ENCODE measurements around the gene ZNF830. TPM values are rescaled to one million over a fixed set of nuclear protein-coding genes. Genes with fewer than 3 reads are reported as not detected.

ZNF830 gene
- total and polyA plus RNA-seq, 10 of the 15 experiments (the other 5 are each of a cell fraction or from before 2014, with no cell fraction given) = 9.7 to 18.5 (median 15.1) TPM

DNA sequence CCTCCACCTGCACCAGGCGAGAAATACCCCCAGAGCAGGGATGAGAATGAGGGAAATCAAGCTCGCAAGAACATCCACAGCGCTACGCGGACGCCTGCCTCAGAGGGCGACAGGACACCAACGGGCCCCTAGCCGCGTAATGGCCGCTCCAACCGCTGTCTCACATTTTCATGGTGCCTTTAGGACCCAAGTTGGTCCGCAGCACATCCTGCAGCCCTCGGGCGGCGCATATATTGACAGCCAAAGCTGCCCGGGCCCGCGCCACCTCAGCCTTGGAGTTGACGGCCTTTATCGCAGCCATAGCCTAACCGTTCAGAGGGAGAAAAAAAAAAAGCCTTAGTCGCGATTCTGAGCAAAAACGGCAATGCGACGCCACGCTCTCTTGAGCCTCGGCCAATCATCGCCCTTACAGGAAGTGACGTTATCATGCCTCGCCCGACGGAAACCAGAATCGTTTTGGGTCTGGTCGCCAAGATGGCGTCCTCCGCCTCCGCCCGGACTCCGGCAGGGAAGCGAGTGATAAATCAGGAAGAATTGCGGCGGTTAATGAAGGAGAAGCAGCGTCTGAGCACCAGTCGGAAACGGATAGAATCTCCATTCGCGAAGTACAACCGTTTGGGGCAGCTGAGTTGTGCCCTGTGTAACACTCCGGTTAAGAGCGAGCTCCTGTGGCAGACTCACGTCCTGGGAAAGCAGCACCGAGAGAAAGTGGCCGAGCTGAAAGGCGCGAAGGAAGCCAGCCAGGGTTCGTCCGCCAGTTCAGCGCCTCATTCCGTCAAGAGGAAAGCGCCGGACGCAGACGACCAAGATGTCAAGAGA lies at the start of gene ZNF830, which contains the start of gene CCT6B (continued):
- TF ChIP-seq IKZF1 (conservative IDR thresholded peaks at IDR 0.05) (peak; percentile 37; the same call in 1 of the 2 replicates), SUZ12 (IDR thresholded peaks at IDR 0.05; ENCODE audit: unreplicated experiment) (no peak), ATF7 (IDR thresholded peaks at IDR 0.05; ENCODE audit: low read depth) (peak; percentile 85), MEF2A (IDR thresholded peaks at IDR 0.05; ENCODE audit: insufficient read depth, low read depth, low read length) (no peak), SMARCA5 (IDR thresholded peaks at IDR 0.05) (no peak; the same call in 1 of the 2 replicates), MEF2B (IDR thresholded peaks at IDR 0.05; ENCODE audit: partially characterized antibody, poor library complexity, severe bottlenecking) (no peak), RUNX3 (IDR thresholded peaks at IDR 0.05; ENCODE audit: low read length) (peak; percentile 83), CREB1 (IDR thresholded peaks at IDR 0.05; ENCODE audit: low read depth) (peak; percentile 97), WRNIP1 (IDR thresholded peaks at IDR 0.05; ENCODE audit: borderline replicate concordance, low read depth, low read length) (no peak), EZH2 (IDR thresholded peaks at IDR 0.05; ENCODE audit: borderline replicate concordance, control insufficient read depth, low read depth, low read length) (no peak), BCL11A (IDR thresholded peaks at IDR 0.05; ENCODE audit: low read depth, low read length) (no peak), EGR1 (IDR thresholded peaks at IDR 0.05; ENCODE audit: borderline replicate concordance in 1 of 2, low read depth in 2 of 2, low read length in 2 of 2) (peak in 1 of 2 experiments; percentile 71; a peak in 1 of 3 replicates), SMAD1 (IDR thresholded peaks at IDR 0.05; ENCODE audit: low read depth, partially characterized antibody) (peak; percentile 42), CBX3 (IDR thresholded peaks at IDR 0.05; ENCODE audit: borderline replicate concordance, low read depth) (no peak), MYB (IDR thresholded peaks at IDR 0.05; ENCODE audit: borderline replicate concordance, low read depth, low read length) (0 out of 2 replicates have a peak, but pooled peaks have one; percentile 55), ZNF274 (IDR thresholded peaks at IDR 0.05; ENCODE audit: insufficient read depth, insufficient read length) (no peak), MYC (IDR thresholded peaks at IDR 0.05; ENCODE audit: insufficient read depth, insufficient read length, insufficient replicate concordance, low read length, severe bottlenecking) (no peak), ZNF217 (IDR thresholded peaks at IDR 0.05) (no peak), CHD2 (IDR thresholded peaks at IDR 0.05; ENCODE audit: borderline replicate concordance, low read depth, low read length) (0 out of 2 replicates have a peak, but pooled peaks have one; percentile 26)
- TF ChIP-seq, protein P1, sequence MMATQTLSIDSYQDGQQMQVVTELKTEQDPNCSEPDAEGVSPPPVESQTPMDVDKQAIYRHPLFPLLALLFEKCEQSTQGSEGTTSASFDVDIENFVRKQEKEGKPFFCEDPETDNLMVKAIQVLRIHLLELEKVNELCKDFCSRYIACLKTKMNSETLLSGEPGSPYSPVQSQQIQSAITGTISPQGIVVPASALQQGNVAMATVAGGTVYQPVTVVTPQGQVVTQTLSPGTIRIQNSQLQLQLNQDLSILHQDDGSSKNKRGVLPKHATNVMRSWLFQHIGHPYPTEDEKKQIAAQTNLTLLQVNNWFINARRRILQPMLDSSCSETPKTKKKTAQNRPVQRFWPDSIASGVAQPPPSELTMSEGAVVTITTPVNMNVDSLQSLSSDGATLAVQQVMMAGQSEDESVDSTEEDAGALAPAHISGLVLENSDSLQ (IDR thresholded peaks at IDR 0.05) = peak; percentile 45; the same call in 1 of the 2 replicates
- TF ChIP-seq, protein P2, sequence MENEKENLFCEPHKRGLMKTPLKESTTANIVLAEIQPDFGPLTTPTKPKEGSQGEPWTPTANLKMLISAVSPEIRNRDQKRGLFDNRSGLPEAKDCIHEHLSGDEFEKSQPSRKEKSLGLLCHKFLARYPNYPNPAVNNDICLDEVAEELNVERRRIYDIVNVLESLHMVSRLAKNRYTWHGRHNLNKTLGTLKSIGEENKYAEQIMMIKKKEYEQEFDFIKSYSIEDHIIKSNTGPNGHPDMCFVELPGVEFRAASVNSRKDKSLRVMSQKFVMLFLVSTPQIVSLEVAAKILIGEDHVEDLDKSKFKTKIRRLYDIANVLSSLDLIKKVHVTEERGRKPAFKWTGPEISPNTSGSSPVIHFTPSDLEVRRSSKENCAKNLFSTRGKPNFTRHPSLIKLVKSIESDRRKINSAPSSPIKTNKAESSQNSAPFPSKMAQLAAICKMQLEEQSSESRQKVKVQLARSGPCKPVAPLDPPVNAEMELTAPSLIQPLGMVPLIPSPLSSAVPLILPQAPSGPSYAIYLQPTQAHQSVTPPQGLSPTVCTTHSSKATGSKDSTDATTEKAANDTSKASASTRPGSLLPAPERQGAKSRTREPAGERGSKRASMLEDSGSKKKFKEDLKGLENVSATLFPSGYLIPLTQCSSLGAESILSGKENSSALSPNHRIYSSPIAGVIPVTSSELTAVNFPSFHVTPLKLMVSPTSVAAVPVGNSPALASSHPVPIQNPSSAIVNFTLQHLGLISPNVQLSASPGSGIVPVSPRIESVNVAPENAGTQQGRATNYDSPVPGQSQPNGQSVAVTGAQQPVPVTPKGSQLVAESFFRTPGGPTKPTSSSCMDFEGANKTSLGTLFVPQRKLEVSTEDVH (IDR thresholded peaks at IDR 0.05; ENCODE audit: low read depth, partially characterized antibody) = peak; percentile 78
- TF ChIP-seq, protein P3, sequence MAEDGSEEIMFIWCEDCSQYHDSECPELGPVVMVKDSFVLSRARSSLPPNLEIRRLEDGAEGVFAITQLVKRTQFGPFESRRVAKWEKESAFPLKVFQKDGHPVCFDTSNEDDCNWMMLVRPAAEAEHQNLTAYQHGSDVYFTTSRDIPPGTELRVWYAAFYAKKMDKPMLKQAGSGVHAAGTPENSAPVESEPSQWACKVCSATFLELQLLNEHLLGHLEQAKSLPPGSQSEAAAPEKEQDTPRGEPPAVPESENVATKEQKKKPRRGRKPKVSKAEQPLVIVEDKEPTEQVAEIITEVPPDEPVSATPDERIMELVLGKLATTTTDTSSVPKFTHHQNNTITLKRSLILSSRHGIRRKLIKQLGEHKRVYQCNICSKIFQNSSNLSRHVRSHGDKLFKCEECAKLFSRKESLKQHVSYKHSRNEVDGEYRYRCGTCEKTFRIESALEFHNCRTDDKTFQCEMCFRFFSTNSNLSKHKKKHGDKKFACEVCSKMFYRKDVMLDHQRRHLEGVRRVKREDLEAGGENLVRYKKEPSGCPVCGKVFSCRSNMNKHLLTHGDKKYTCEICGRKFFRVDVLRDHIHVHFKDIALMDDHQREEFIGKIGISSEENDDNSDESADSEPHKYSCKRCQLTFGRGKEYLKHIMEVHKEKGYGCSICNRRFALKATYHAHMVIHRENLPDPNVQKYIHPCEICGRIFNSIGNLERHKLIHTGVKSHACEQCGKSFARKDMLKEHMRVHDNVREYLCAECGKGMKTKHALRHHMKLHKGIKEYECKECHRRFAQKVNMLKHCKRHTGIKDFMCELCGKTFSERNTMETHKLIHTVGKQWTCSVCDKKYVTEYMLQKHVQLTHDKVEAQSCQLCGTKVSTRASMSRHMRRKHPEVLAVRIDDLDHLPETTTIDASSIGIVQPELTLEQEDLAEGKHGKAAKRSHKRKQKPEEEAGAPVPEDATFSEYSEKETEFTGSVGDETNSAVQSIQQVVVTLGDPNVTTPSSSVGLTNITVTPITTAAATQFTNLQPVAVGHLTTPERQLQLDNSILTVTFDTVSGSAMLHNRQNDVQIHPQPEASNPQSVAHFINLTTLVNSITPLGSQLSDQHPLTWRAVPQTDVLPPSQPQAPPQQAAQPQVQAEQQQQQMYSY (CRISPR knock-in tag; IDR thresholded peaks at IDR 0.05) = no peak
